ENCODE results near the gene RAB19. TPM values are rescaled to one million over a fixed set of nuclear protein-coding genes. Genes with fewer than 3 reads are reported as not detected.

RAB19 gene
- total and polyA plus RNA-seq, 2 of the 13 experiments (the other 11 are each of a cell fraction or from before 2014, with no cell fraction given), result 0.31 TPM; not detected in 1

GRCh38 chr7:140358024-140358411 is 45.8 kb upstream of the RAB19 start (continued):
- no peak for TF ChIP-seq ZNF296 (CRISPR knock-in tag; conservative IDR thresholded peaks at IDR 0.05)
- TF ChIP-seq ZFP62 (CRISPR knock-in tag; IDR thresholded peaks at IDR 0.05), result no peak

- Histone ChIP-seq H3K36me3 (replicated peaks in 1 of 2; ENCODE audit: control insufficient read depth in 1 of 2, insufficient read depth in 2 of 2, low read length in 2 of 2) (peaks cover 3 to 23% of the 10 kb centered on the region in 2 experiments; a peak in 3 of 5 replicates), H3K9ac (ENCODE audit: insufficient read depth, low read depth, low read length) (no peak overlapping the region), H4K20me1 (ENCODE audit: insufficient read depth, low read length) (no peaks in the 10 kb centered on the region), H3K9me3 (ENCODE audit: low read length) (no peaks in the 10 kb centered on the region), H3K27me3 (ENCODE audit: control insufficient read depth in 1 of 2, insufficient read depth in 2 of 2, low read length in 2 of 2) (no peaks in the 10 kb centered on the region), H2AFZ (ENCODE audit: low read length) (no peak overlapping the region), H3K4me2 (ENCODE audit: low read depth, low read length) (no peak overlapping the region), H3K4me1 (ENCODE audit: insufficient read depth, low read length) (no peaks in the 10 kb centered on the region), H3K79me2 (ENCODE audit: insufficient read depth, low read length) (no peaks in the 10 kb centered on the region), H3K27ac (ENCODE audit: extremely low read length, insufficient read depth, low read length) (no peak overlapping the region), H3K4me3 (replicated peaks in 1 of 3; ENCODE audit: insufficient read depth in 1 of 3, low read depth in 2 of 3, low read length in 3 of 3) (no peak overlapping the region)
- in situ Hi-C loops (cut with HindIII; ENCODE audit: extremely low pct_ligation_motif_present, low pct_unique_long_range_greater_than_20kb), result no loop called here
- no peak for DNase-seq (ENCODE audit: low spot score)
- FAIRE-seq, result no peak
- CTCF ChIA-PET (ENCODE audit: low intra/inter-chr PET ratio, low total read pairs), result no interaction called here
- BruUV-seq (replicated peaks), result no TSS peak
- intact Hi-C loops (cut with micrococcal nuclease; ENCODE audit: unreplicated experiment), result no loop called here
- no peak for ATAC-seq
- 96% methylated on average over 10 of the region's 10 CpGs for WGBS (ENCODE audit: low lambda C conversion rate)
- POLR2A ChIA-PET, result no interaction called here
- TF ChIP-seq, protein P1, sequence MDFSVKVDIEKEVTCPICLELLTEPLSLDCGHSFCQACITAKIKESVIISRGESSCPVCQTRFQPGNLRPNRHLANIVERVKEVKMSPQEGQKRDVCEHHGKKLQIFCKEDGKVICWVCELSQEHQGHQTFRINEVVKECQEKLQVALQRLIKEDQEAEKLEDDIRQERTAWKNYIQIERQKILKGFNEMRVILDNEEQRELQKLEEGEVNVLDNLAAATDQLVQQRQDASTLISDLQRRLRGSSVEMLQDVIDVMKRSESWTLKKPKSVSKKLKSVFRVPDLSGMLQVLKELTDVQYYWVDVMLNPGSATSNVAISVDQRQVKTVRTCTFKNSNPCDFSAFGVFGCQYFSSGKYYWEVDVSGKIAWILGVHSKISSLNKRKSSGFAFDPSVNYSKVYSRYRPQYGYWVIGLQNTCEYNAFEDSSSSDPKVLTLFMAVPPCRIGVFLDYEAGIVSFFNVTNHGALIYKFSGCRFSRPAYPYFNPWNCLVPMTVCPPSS (IDR thresholded peaks at IDR 0.05), result no peak
- TF ChIP-seq MATR3 (CRISPR knock-in tag; IDR thresholded peaks at IDR 0.05) (no peak), ZNF225 (CRISPR knock-in tag; IDR thresholded peaks at IDR 0.05) (no peak), ZNF619 (CRISPR knock-in tag; IDR thresholded peaks at IDR 0.05) (no peak), HNF4G (IDR thresholded peaks at IDR 0.05; ENCODE audit: borderline replicate concordance, low read depth, low read length) (no peak), HNF4G (CRISPR knock-in tag; IDR thresholded peaks at IDR 0.05; ENCODE audit: borderline replicate concordance, low read depth) (no peak), NFYC (CRISPR knock-in tag; IDR thresholded peaks at IDR 0.05) (no peak), ZNF737 (CRISPR knock-in tag; IDR thresholded peaks at IDR 0.05; ENCODE audit: borderline replicate concordance) (no peak), KAT8 (CRISPR knock-in tag; IDR thresholded peaks at IDR 0.05) (no peak), DNMT1 (CRISPR knock-in tag; IDR thresholded peaks at IDR 0.05) (no peak), ZNF850 (CRISPR knock-in tag; conservative IDR thresholded peaks at IDR 0.05) (no peak), XRCC5 (optimal IDR thresholded peaks at IDR 0.05; ENCODE audit: low read length) (no peak), TOPORS (CRISPR knock-in tag; IDR thresholded peaks at IDR 0.05) (no peak), ZNF562 (CRISPR knock-in tag; IDR thresholded peaks at IDR 0.05; ENCODE audit: borderline replicate concordance) (no peak), ZNF282 (IDR thresholded peaks at IDR 0.05; ENCODE audit: partially characterized antibody) (no peak)
- TF ChIP-seq, protein P2, sequence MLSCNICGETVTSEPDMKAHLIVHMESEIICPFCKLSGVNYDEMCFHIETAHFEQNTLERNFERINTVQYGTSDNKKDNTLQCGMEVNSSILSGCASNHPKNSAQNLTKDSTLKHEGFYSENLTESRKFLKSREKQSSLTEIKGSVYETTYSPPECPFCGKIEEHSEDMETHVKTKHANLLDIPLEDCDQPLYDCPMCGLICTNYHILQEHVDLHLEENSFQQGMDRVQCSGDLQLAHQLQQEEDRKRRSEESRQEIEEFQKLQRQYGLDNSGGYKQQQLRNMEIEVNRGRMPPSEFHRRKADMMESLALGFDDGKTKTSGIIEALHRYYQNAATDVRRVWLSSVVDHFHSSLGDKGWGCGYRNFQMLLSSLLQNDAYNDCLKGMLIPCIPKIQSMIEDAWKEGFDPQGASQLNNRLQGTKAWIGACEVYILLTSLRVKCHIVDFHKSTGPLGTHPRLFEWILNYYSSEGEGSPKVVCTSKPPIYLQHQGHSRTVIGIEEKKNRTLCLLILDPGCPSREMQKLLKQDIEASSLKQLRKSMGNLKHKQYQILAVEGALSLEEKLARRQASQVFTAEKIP (CRISPR knock-in tag; IDR thresholded peaks at IDR 0.05; ENCODE audit: borderline replicate concordance), result no peak
Observed at GRCh38 chr7:140358412-140359051, 45.3 kb upstream of the RAB19 start.

Measured in HepG2 (cell line).